Posterior cingulate gyrus (tissue), 11 donors: ENCODE results near the gene MMP26.
"Not testable (repeated sequence)": the region's sequence is repeated elsewhere in the genome, so short reads cannot be mapped to it uniquely, and the experiment has no call there.

ENCODE experiments used
- DNase-seq, 10 donors: peaks; one replicate each; pipeline versions ENCODE4 v3.0.0 to v3.0.0-alpha.2; 2020 to 2021; ENCODE audit warnings: mixed read lengths in 3 of 10
- intact Hi-C: fragments of 100-400 bp; cut with DNase I; formaldehyde crosslinking; loops from one replicate; pipeline ENCODE4 v1.15.1; 2023

MMP26 gene

DNA sequence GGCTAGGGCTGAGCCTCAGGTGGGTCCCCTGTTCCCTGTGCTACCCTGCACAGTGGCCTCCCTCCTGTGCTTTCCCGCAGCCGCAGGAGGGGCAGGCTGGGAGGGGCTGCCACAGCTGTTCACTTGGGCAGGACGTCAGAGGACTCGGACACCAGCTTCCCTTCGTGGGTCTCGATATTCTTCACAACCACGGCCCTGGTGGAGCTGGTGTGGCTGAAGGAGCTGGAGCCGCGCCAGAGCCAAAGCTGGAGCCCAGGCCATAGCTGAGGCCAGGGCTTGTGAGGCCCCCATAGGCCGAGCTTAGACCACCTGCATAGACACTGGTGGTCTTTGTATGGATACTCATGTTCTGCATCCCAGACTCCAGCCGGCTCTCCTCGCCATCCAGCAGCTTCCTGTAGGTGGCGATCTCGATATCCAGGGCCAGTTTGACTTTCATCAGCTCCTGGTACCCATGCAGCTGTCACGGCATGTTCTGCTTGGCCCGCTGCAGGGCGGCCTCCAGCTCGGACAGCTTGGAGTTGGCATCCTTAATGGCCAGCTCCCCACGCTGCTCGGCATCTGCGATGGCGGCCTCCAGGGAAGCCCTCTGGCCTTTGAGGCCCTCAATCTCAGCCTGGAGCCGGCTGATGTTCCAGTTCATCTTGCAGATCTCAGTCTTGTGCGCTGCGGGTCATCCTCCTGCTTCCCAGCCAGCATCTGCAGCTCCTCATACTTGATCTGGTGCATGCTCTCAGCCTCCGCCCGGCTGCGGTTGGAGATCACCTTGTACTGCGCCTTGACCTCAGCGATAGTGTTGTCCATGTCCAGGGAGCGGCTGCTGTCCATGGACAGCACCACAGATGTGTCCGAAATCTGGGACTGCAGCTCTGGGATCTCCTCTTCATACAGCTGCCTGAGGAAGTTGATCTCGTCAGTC is 18.3 kb downstream of the MMP26 start:
- intact Hi-C loops = not testable (repeated sequence)
- peak in 2 of 10 donors; percentile 41 to 84 for DNase-seq

- intact Hi-C loops = no loop called here
Observed at GRCh38 chr11:4727171-4727570, 22.6 kb downstream of the MMP26 start.

DNA sequence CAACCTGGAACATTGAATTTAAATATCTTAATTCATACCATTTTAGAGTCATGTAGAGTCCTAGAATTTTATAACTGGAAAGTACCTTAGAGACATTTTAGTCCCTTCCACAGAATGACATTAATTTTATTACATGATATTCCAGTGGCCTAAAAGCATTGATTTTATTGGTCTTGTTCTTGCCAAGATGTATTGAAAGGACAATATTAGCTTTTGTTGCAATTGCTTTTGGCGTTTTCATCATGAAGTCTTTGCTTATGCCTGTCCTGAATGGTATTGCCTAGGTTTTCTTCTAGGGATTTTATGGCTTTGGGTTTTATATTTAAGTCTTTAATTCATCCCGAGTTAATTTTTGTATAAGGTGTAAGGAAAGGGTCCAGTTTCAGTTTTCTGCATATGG is 36.2 kb downstream of the MMP26 start:
- intact Hi-C loops = no loop called here
- DNase-seq = no peak

More at GRCh38 chr11:4727171-4727570, 22.6 kb downstream of the MMP26 start:
- no peak for DNase-seq

- DNase-seq = no peak
Observed at GRCh38 chr11:4748438-4748837, 43.9 kb downstream of the MMP26 start.

DNA sequence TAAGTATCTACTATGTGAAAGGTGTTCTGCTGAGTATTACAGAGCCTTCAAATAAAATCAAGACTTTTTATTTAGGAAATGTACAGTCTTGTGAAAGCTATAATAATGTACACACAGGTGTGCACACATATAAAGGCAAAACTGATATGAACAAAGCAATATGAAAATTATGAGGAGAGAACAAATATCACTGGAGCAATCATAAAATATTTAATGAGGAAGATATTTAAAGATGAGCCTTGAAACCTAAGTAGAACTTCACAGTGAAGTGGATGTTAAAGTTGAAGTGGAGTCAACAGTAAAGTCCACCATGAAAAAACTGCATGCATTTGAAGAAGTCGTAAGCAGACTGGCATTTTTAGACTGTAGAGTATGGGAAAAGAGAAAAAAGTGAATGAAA is 46.6 kb downstream of the MMP26 start:
- no peak for DNase-seq
- intact Hi-C loops = no loop called here

More at GRCh38 chr11:4748438-4748837, 43.9 kb downstream of the MMP26 start:
- intact Hi-C loops = no loop called here
